Neural progenitor cell (in vitro differentiated cells): ENCODE results near the gene MRGPRE. TPM values are rescaled to one million over a fixed set of nuclear protein-coding genes. Genes with fewer than 3 reads are reported as not detected.

Experiments used
- DNase-seq: peaks from one replicate; pipeline ENCODE4 v3.0.0-alpha.2; 2016; ENCODE audit warnings: low spot score
- H2AFZ ChIP-seq: fragments of 200-600 bp; sonication (generic); replicated peaks from 2 replicates; pipeline ENCODE4 v1.6.1; 2016; ENCODE audit warnings: antibody characterized with exemption
- H3F3A ChIP-seq: fragments of 200-600 bp; sonication (generic); 2 replicates; pipeline ENCODE4 v1.6.1; 2016; ENCODE audit warnings: antibody characterized with exemption, low read depth
- H3K27ac ChIP-seq: fragments of 200-600 bp; sonication (generic); 2 replicates; pipeline ENCODE4 v1.5.1; 2016; ENCODE audit warnings: mild to moderate bottlenecking
- H3K27me3 ChIP-seq: fragments of 200-600 bp; sonication (generic); 2 replicates; pipeline ENCODE4 v1.6.1; 2016; ENCODE audit warnings: mild to moderate bottlenecking, moderate library complexity
- H3K36me3 ChIP-seq: fragments of 200-600 bp; sonication (generic); 2 replicates; pipeline ENCODE4 v1.5.1; 2016
- H3K4me1 ChIP-seq: fragments of 200-600 bp; sonication (generic); 2 replicates; pipeline ENCODE4 v1.6.1; 2016; ENCODE audit warnings: mixed run types
- H3K4me2 ChIP-seq: fragments of 200-600 bp; sonication (generic); 2 replicates; pipeline ENCODE4 v1.6.1; 2016
- H3K4me3 ChIP-seq: fragments of 200-600 bp; sonication (generic); 2 replicates; pipeline ENCODE4 v1.5.1; 2016
- H3K79me2 ChIP-seq: fragments of 200-600 bp; sonication (generic); 2 replicates; pipeline ENCODE4 v1.6.1; 2016; ENCODE audit warnings: low read depth
- H3K9ac ChIP-seq: fragments of 200-600 bp; sonication (generic); 2 replicates; pipeline ENCODE4 v1.6.1; 2016
- H3K9me3 ChIP-seq: fragments of 200-600 bp; sonication (generic); 2 replicates; pipeline ENCODE4 v1.5.1; 2016; ENCODE audit warnings: low read depth
- H4K20me1 ChIP-seq: fragments of 200-600 bp; sonication (generic); 2 replicates; pipeline ENCODE4 v1.6.1; 2016; ENCODE audit warnings: low read depth
- H3K27ac Mint-ChIP-seq: 3 replicates; pipeline ENCODE4 v1.8.0; 2021; ENCODE audit warnings: mixed read lengths
- H3K27me3 Mint-ChIP-seq: 2 replicates; pipeline ENCODE4 v1.8.0; 2022; ENCODE audit warnings: low read depth, mild to moderate bottlenecking, inconsistent platforms, moderate library complexity, mixed read lengths; ENCODE audit not compliant: insufficient read depth
- H3K36me3 Mint-ChIP-seq: 3 replicates; pipeline ENCODE4 v1.8.0; 2021; ENCODE audit warnings: mixed read lengths
- H3K4me1 Mint-ChIP-seq: 3 replicates; pipeline ENCODE4 v1.8.0; 2021; ENCODE audit warnings: mixed read lengths
- H3K4me3 Mint-ChIP-seq: 3 replicates; pipeline ENCODE4 v1.8.0; 2021; ENCODE audit warnings: mild to moderate bottlenecking, moderate library complexity, mixed read lengths
- H3K9me3 Mint-ChIP-seq: 3 replicates; pipeline ENCODE4 v1.8.0; 2020; ENCODE audit warnings: mixed read lengths
- EZH2 ChIP-seq: fragments of 200-600 bp; sonication (generic); IDR thresholded peaks from 2 replicates; pipeline ENCODE4 v1.6.1; 2017; ENCODE audit warnings: antibody characterized with exemption, mild to moderate bottlenecking, moderate library complexity
- EZH2phosphoT487 ChIP-seq: fragments of 200-600 bp; sonication (generic); IDR thresholded peaks from 2 replicates; pipeline ENCODE4 v1.6.1; 2017; ENCODE audit warnings: antibody characterized with exemption
- total RNA-seq: library from RNA; depleted of rRNA; stranded (reverse); fragments of >200 nt; gene quantifications from 2 replicates; pipeline ENCODE4 v1.2.3, GENCODE V29; 2015; ENCODE audit warnings: low replicate concordance
- TF ChIP-seq, protein P1 (sequence below): fragments of 200-600 bp; sonication (generic); IDR thresholded peaks from 2 replicates; pipeline ENCODE4 v1.5.1; 2017; ENCODE audit warnings: antibody characterized with exemption, mild to moderate bottlenecking

Gene MRGPRE
- total RNA-seq, 1 donor from 2014 or later = not detected

DNA sequence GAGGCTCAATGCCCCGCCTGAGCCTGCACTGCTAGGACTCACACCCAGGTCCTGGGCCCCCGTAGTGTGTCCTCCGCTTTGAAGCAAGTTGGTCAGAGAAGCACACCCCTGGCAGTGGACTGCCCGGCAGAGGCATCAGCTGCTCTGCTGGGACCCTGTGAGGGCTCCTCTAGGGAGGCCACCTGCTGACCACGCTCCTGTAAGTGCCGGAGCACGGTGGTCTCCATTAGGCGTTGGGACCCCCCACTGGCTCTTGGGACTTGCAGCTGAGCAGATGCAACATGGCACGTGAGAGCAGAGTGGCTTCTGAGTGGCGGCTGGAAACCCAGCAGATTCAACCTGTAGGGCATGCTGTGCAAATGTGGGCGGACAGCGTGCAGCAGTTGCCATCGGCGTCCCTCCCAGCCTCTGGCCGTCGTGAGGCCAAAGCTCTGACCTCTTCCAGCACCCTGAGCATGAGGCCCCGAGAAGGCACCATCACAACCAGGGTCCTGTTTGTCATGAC lies 30.5 kb downstream of the MRGPRE start:
- H3K36me3 Mint-ChIP-seq = no peaks in the 10 kb centered on the region
- peaks cover 48% of the 10 kb centered on the region for H3K27me3 ChIP-seq
- H3K4me1 Mint-ChIP-seq = peaks cover 6% of the 10 kb centered on the region
- H2AFZ ChIP-seq = no peak overlapping the region
- H3K4me3 ChIP-seq = no peak overlapping the region
- no peaks in the 10 kb centered on the region for H3K9me3 Mint-ChIP-seq
- H3K36me3 ChIP-seq = no peaks in the 10 kb centered on the region
- peaks cover 7% of the 10 kb centered on the region for H3K4me1 ChIP-seq
- H3K79me2 ChIP-seq = no peaks in the 10 kb centered on the region
- H3K9ac ChIP-seq = no peak overlapping the region
- no peak overlapping the region for H3K27ac Mint-ChIP-seq
- DNase-seq = no peak
- H3K27me3 Mint-ChIP-seq = peaks cover 20% of the 10 kb centered on the region
- no peaks in the 10 kb centered on the region for H3F3A ChIP-seq
- no peak overlapping the region for H3K27ac ChIP-seq
- H4K20me1 ChIP-seq = no peaks in the 10 kb centered on the region
- no peak overlapping the region for H3K4me3 Mint-ChIP-seq
- TF ChIP-seq EZH2 (no peak), EZH2phosphoT487 (no peak)
- TF ChIP-seq, protein P1, sequence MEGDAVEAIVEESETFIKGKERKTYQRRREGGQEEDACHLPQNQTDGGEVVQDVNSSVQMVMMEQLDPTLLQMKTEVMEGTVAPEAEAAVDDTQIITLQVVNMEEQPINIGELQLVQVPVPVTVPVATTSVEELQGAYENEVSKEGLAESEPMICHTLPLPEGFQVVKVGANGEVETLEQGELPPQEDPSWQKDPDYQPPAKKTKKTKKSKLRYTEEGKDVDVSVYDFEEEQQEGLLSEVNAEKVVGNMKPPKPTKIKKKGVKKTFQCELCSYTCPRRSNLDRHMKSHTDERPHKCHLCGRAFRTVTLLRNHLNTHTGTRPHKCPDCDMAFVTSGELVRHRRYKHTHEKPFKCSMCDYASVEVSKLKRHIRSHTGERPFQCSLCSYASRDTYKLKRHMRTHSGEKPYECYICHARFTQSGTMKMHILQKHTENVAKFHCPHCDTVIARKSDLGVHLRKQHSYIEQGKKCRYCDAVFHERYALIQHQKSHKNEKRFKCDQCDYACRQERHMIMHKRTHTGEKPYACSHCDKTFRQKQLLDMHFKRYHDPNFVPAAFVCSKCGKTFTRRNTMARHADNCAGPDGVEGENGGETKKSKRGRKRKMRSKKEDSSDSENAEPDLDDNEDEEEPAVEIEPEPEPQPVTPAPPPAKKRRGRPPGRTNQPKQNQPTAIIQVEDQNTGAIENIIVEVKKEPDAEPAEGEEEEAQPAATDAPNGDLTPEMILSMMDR = no peak
- no peak overlapping the region for H3K4me2 ChIP-seq
- no peaks in the 10 kb centered on the region for H3K9me3 ChIP-seq

DNA sequence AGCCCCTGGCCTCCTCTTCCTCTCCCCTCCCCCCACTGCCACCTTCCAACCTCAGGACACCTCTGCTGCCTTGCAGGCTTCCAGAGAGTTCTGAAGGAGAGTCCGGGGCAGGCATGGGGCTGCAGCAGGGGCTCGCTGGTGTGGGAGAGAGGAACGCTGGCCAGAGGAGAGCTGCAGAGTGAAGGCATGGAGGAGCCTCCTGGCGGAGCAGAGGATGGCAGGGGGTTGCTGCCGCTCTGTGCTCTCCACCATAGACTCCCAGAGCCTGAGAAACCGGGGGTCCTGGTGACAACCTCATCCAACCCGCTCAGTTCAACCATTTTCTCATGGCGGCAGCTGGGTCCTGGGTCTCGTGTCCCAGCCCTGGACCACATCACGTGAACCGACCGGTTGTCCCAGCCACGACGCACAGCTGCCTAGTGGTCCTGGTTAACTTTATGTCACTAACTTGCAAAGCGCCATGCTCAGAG lies 31.1 kb downstream of the MRGPRE start:
- Histone ChIP-seq H3K79me2 (no peaks in the 10 kb centered on the region), H3K4me3 (no peak overlapping the region), H3K27me3 (peaks cover 48% of the 10 kb centered on the region), H3K36me3 (no peaks in the 10 kb centered on the region), H3K4me2 (no peak overlapping the region), H3K9ac (no peak overlapping the region), H3K4me1 (peaks cover 7% of the 10 kb centered on the region), H3K9me3 (no peaks in the 10 kb centered on the region), H3K27ac (no peak overlapping the region), H3F3A (no peaks in the 10 kb centered on the region), H4K20me1 (no peaks in the 10 kb centered on the region), H2AFZ (no peak overlapping the region)
- TF ChIP-seq EZH2 (no peak), EZH2phosphoT487 (no peak)
- TF ChIP-seq, protein P1 = no peak
- Mint-ChIP-seq H3K27ac (no peak overlapping the region), H3K4me3 (no peak overlapping the region), H3K27me3 (peaks cover 20% of the 10 kb centered on the region), H3K36me3 (no peaks in the 10 kb centered on the region), H3K9me3 (no peaks in the 10 kb centered on the region), H3K4me1 (peaks cover 6% of the 10 kb centered on the region)
- no peak for DNase-seq

DNA sequence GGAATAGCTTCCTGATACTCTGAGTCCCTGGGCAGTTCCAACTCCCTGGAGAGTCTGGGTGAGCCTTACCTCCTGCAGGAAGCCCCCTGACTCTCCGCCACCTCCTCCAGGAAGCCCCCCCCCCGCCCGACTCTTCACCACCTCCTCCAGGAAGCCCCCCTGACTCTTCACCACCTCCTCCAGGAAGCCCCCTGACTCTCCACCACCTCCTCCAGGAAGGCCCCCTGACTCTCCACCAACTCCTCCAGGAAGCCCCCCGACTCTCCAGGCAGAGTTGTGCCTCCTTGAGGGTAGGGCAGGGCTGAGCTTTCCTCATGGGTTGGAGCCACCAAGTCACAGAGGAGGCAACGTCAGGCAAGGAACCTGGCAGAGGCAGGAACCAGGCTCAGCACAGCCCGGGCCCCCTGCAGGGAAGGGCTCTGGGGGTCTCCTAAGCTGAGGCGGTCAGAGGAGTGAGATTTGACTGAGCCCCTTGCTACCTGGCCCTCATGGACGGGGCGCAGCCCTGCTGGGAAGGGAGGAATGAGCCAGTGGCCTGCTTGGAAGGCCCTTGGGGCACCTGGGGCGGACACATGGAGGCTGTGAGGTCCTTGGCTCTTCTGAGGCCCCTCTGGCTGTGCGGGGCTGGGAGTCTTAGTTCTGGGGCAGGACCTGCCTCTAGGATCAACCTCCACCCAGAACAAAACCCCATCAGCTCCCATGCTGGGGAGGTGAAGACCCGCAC lies 31.7 kb downstream of the MRGPRE start:
- Histone ChIP-seq H3K9me3 (no peaks in the 10 kb centered on the region), H3K9ac (no peak overlapping the region), H3K27ac (no peak overlapping the region), H3K27me3 (peaks cover 44% of the 10 kb centered on the region), H3F3A (no peaks in the 10 kb centered on the region), H3K79me2 (no peaks in the 10 kb centered on the region), H3K4me1 (peaks cover 7% of the 10 kb centered on the region), H3K4me3 (no peak overlapping the region), H3K4me2 (no peak overlapping the region), H4K20me1 (no peaks in the 10 kb centered on the region), H3K36me3 (no peaks in the 10 kb centered on the region), H2AFZ (no peak overlapping the region)
- Mint-ChIP-seq H3K36me3 (no peaks in the 10 kb centered on the region), H3K4me1 (peaks cover 10% of the 10 kb centered on the region), H3K4me3 (no peak overlapping the region), H3K27ac (no peak overlapping the region), H3K27me3 (peaks cover 20% of the 10 kb centered on the region), H3K9me3 (no peaks in the 10 kb centered on the region)
- DNase-seq = no peak
- TF ChIP-seq, protein P1 = no peak
- TF ChIP-seq EZH2phosphoT487 (no peak), EZH2 (no peak)
